Measurements from ENCODE around the gene VIL1. TPM values are rescaled to one million over a fixed set of nuclear protein-coding genes. Genes with fewer than 3 reads are reported as not detected.

VIL1 gene
- total RNA-seq, 1 experiment from 2014 or later: 4.2 TPM

GRCh38 chr2:218476676-218477075 lies 57.8 kb downstream of the VIL1 start:
- H3K4me3 Mint-ChIP-seq: no peak overlapping the region
- H3K4me1 ChIP-seq (ENCODE audit: insufficient read depth, low read length): no peaks in the 10 kb centered on the region
- WGBS (ENCODE audit: extremely low coverage, insufficient read length, low lambda C conversion rate): no CpG with 5 or more reads among the region's 3 CpGs
- no peak overlapping the region for H3K4me2 ChIP-seq (ENCODE audit: insufficient read depth, insufficient read length, low read length)
- H3K27ac ChIP-seq (ENCODE audit: insufficient read length, low read depth, low read length): no peak overlapping the region
- no peak overlapping the region for H2AFZ ChIP-seq (ENCODE audit: low read length)
- no peak overlapping the region for H2AK5ac ChIP-seq (ENCODE audit: insufficient read length, low read length)
- H3K79me2 ChIP-seq (ENCODE audit: insufficient read depth, low read length): no peaks in the 10 kb centered on the region
- peaks cover 6 to 70% (median 63%) of the 10 kb centered on the region in 3 experiments; a peak in 6 of 7 replicates for H3K36me3 Mint-ChIP-seq (ENCODE audit: insufficient read depth in 1 of 3, low read depth in 3 of 3)
- H3K27me3 Mint-ChIP-seq (ENCODE audit: low read depth): no peaks in the 10 kb centered on the region
- no peaks in the 10 kb centered on the region for H3K23me2 ChIP-seq (ENCODE audit: insufficient read length, low read depth, low read length, poor library complexity, severe bottlenecking)
- H3K9me3 ChIP-seq (ENCODE audit: control insufficient read depth, low read depth, low read length): no peaks in the 10 kb centered on the region
- H3K18ac ChIP-seq (ENCODE audit: insufficient read length, low read depth, low read length): no peak overlapping the region
- no peak overlapping the region for H4K91ac ChIP-seq (ENCODE audit: insufficient read length, low read depth, low read length)
- H3K56ac ChIP-seq (ENCODE audit: insufficient read length, low read depth, low read length): no peak overlapping the region
- H3K9me3 Mint-ChIP-seq: no peaks in the 10 kb centered on the region
- no peak overlapping the region for H4K8ac ChIP-seq (replicated peaks; ENCODE audit: insufficient read length, low read depth, low read length)
- no peak for DNase-seq
- H3K27ac Mint-ChIP-seq: no peak overlapping the region
- H2BK5ac ChIP-seq (ENCODE audit: insufficient read length, low read length): no peak overlapping the region
- no peak overlapping the region for H3K9ac ChIP-seq (ENCODE audit: extremely low read depth, insufficient read length, low read length)
- no peak overlapping the region for H2BK15ac ChIP-seq (ENCODE audit: low read depth, low read length)
- H2BK120ac ChIP-seq (ENCODE audit: low read depth, low read length, poor library complexity, severe bottlenecking): no peak overlapping the region
- no peak overlapping the region for H3K14ac ChIP-seq (ENCODE audit: insufficient read depth, low read length)
- H4K20me1 ChIP-seq (ENCODE audit: control insufficient read depth, insufficient read depth, insufficient read length): no peaks in the 10 kb centered on the region
- no peak overlapping the region for H2BK20ac ChIP-seq (ENCODE audit: low read depth, low read length, poor library complexity, severe bottlenecking)
- no peak overlapping the region for H4K5ac ChIP-seq (ENCODE audit: insufficient read length, low read depth, low read length)
- H3K79me1 ChIP-seq (ENCODE audit: insufficient read depth, low read depth, low read length, poor library complexity, severe bottlenecking): no peaks in the 10 kb centered on the region
- TF ChIP-seq CTCF (conservative IDR thresholded peaks at IDR 0.05): no peak
- no peaks in the 10 kb centered on the region for H3K27me3 ChIP-seq (ENCODE audit: insufficient read depth, low read length)
- H3K23ac ChIP-seq (ENCODE audit: insufficient read length, low read depth, low read length): no peak overlapping the region
- no peaks in the 10 kb centered on the region for H3K4me1 Mint-ChIP-seq
- no peak overlapping the region for H3T11ph ChIP-seq (ENCODE audit: low read length)
- no peak overlapping the region for H3K4ac ChIP-seq (ENCODE audit: low read depth, low read length)
- no peak overlapping the region for H2BK12ac ChIP-seq (ENCODE audit: insufficient read length, low read depth, low read length)

Measured in H9 (cell line).